OCI-LY3 (cell line): Measurements from ENCODE around the gene DTNBP1.

Source experiments
- H2AFZ ChIP-seq: fragments of 200-600, 300-600 bp; shearing (Covaris generic); 2 replicates; pipeline ENCODE4 v1.6.0; 2014; ENCODE audit warnings: antibody characterized with exemption, low read depth, low read length
- H3K27ac ChIP-seq: fragments of 200-600, 300-600 bp; sonication (generic); 2 replicates; pipeline ENCODE4 v1.5.1; 2014; ENCODE audit warnings: mild to moderate bottlenecking, low read length, moderate library complexity, mixed read lengths
- H3K27me3 ChIP-seq: fragments of 200-600, 300-600 bp; sonication (generic); 2 replicates; pipeline ENCODE4 v1.6.1; 2014; ENCODE audit warnings: low read depth, low read length, mixed read lengths
- H3K36me3 ChIP-seq: fragments of 200-600, 300-600 bp; sonication (generic); replicated peaks from 2 replicates; pipeline ENCODE3; 2014; ENCODE audit warnings: low read depth, low read length, mixed read lengths
- H3K4me1 ChIP-seq: fragments of 300-600, 200-600 bp; sonication (generic); 2 replicates; pipeline ENCODE4 v1.6.1; 2014; ENCODE audit warnings: low read length, mixed read lengths
- H3K4me2 ChIP-seq: fragments of 200-600, 300-600 bp; sonication (generic); 2 replicates; pipeline ENCODE4 v1.6.1; 2014; ENCODE audit warnings: low read length, mixed read lengths
- H3K4me3 ChIP-seq: fragments of 300-600, 200-600 bp; sonication (generic); 2 replicates; pipeline ENCODE4 v1.5.1; 2014; ENCODE audit warnings: antibody characterized with exemption, mild to moderate bottlenecking, low read length, moderate library complexity
- H3K79me2 ChIP-seq: fragments of 300-600, 200-600 bp; shearing (Covaris generic); 2 replicates; pipeline ENCODE4 v1.6.1; 2014; ENCODE audit warnings: mild to moderate bottlenecking, low read length, mixed read lengths
- H3K9ac ChIP-seq: fragments of 300-600, 200-600 bp; shearing (Covaris generic); 2 replicates; pipeline ENCODE4 v1.6.0; 2014; ENCODE audit warnings: mild to moderate bottlenecking, low read length, moderate library complexity
- H3K9me3 ChIP-seq: fragments of 200-600, 300-600 bp; shearing (Covaris generic); 2 replicates; pipeline ENCODE4 v1.6.1; 2014; ENCODE audit warnings: low read length, mixed read lengths; ENCODE audit not compliant: insufficient read depth
- H4K20me1 ChIP-seq: fragments of 200-600, 300-600 bp; sonication (generic); 2 replicates; pipeline ENCODE4 v1.6.1; 2016; ENCODE audit warnings: low read length, mixed read lengths; ENCODE audit not compliant: insufficient read depth
- CTCF ChIP-seq: fragments of 200-600, 300-600 bp; sonication (generic); IDR thresholded peaks from 2 replicates; pipeline ENCODE4 v1.5.1; 2014; ENCODE audit warnings: antibody characterized with exemption, low read length, low read depth
- EZH2phosphoT487 ChIP-seq: fragments of 200-600 bp; shearing (Covaris generic); IDR thresholded peaks from 2 replicates; pipeline ENCODE4 v1.6.1; 2018; ENCODE audit warnings: antibody characterized with exemption, mixed run types, low read depth

Gene DTNBP1

GRCh38 chr6:15538766-15539495, 123.9 kb downstream of the DTNBP1 start:
- TF ChIP-seq EZH2phosphoT487: no peak
- TF ChIP-seq CTCF: no peak
- no peak overlapping the region for H3K4me3 ChIP-seq
- H3K4me2 ChIP-seq: no peak overlapping the region

DNA sequence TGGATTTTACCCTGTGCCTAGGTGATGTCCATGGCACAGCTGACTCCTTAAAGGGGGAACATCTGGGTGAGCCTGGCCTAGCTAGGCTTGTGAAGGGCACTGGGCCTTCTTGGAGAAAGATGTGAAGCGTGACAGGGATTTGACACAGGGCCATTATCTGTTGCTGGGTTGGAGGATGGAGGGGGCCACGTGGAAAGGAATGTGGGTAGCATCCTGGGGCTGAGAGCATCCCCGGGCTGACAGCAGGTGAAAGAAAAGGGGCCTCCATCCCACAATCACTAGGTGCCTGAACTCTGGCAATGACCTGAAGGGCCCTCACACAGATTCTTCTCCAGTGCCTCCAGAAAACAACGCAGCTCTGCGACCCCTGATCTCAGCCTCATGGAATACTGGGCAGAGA, 124.7 kb downstream of the DTNBP1 start:
- Histone ChIP-seq H2AFZ (no peak overlapping the region), H4K20me1 (no peaks in the 10 kb centered on the region), H3K27ac (no peak overlapping the region), H3K79me2 (no peaks in the 10 kb centered on the region), H3K9me3 (no peaks in the 10 kb centered on the region), H3K4me3 (no peak overlapping the region), H3K4me1 (peaks cover 1% of the 10 kb centered on the region), H3K4me2 (no peak overlapping the region), H3K27me3 (no peaks in the 10 kb centered on the region), H3K9ac (no peak overlapping the region), H3K36me3 (peaks cover 2% of the 10 kb centered on the region)
- TF ChIP-seq CTCF (no peak), EZH2phosphoT487 (no peak)

More at GRCh38 chr6:15538766-15539495, 123.9 kb downstream of the DTNBP1 start:
- Histone ChIP-seq H3K27ac (no peak overlapping the region), H2AFZ (no peak overlapping the region), H3K4me1 (peaks cover 10% of the 10 kb centered on the region), H3K27me3 (no peaks in the 10 kb centered on the region), H4K20me1 (no peaks in the 10 kb centered on the region), H3K9me3 (peaks cover 2% of the 10 kb centered on the region; the same call in 1 of the 2 replicates), H3K79me2 (no peaks in the 10 kb centered on the region), H3K36me3 (peaks cover 4% of the 10 kb centered on the region), H3K9ac (no peak overlapping the region)

GRCh38 chr6:15536198-15536955, 126.5 kb downstream of the DTNBP1 start:
- H2AFZ ChIP-seq: no peak overlapping the region
- no peaks in the 10 kb centered on the region for H3K27me3 ChIP-seq
- no peaks in the 10 kb centered on the region for H4K20me1 ChIP-seq
- no peak overlapping the region for H3K4me2 ChIP-seq
- no peaks in the 10 kb centered on the region for H3K4me1 ChIP-seq
- no peak overlapping the region for H3K4me3 ChIP-seq
- TF ChIP-seq CTCF: no peak
- no peak for TF ChIP-seq EZH2phosphoT487
- no peak overlapping the region for H3K27ac ChIP-seq
- H3K9me3 ChIP-seq: no peaks in the 10 kb centered on the region
- no peaks in the 10 kb centered on the region for H3K79me2 ChIP-seq
- H3K9ac ChIP-seq: no peak overlapping the region
- no peaks in the 10 kb centered on the region for H3K36me3 ChIP-seq

- Histone ChIP-seq H3K4me2 (no peak overlapping the region), H3K4me1 (no peaks in the 10 kb centered on the region), H2AFZ (no peak overlapping the region), H3K9ac (no peak overlapping the region), H3K36me3 (no peaks in the 10 kb centered on the region), H3K27ac (no peak overlapping the region), H3K9me3 (no peaks in the 10 kb centered on the region), H3K4me3 (no peak overlapping the region), H3K79me2 (no peaks in the 10 kb centered on the region), H3K27me3 (no peaks in the 10 kb centered on the region), H4K20me1 (no peaks in the 10 kb centered on the region)
- no peak for TF ChIP-seq CTCF
- no peak for TF ChIP-seq EZH2phosphoT487
These were observed 127.2 kb downstream of the DTNBP1 start for GRCh38 chr6:15535495-15536197.
